GM12892 (cell line): ENCODE results near the gene XDH.

Experiments used
- POLR2A ChIP-seq: IDR thresholded peaks from 2 replicates; pipeline ENCODE4 v1.6.1; 2011; ENCODE audit warnings: low read depth, low read length, control low read depth
- TAF1 ChIP-seq: IDR thresholded peaks from 2 replicates; pipeline ENCODE4 v1.6.1; 2011; ENCODE audit warnings: low read depth, mild to moderate bottlenecking, control low read depth, low read length, borderline replicate concordance

DNA sequence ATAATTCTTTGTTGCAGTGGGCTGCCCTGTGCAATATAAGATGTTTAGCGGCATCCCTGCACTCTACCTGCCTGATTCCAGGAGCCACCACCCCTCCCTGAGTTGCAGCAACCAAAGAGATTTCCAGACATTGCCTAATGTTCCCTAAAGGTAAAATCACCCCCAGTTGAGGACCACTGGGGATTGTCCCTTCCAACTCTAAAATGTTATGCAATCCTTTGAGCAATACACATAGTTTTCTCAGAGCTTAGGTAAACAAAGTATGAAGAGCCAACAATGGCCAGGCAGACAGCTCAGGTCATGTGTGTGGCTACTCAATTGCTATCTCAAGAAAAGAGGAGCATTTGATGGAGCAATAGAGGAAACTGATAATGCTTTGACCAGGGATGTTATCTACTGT, 87.0 kb downstream of the XDH start:
- TF ChIP-seq POLR2A, result no peak
- no peak for TF ChIP-seq TAF1
